ENCODE measurements around the gene ITGB1BP1.

ITGB1BP1 gene

GRCh38 chr2:9359463-9359862, 63.9 kb downstream of the ITGB1BP1 start:
- TF ChIP-seq CTCF (IDR thresholded peaks at IDR 0.05): no peak
- Histone ChIP-seq H3K4me3 (ENCODE audit: low read depth in 1 of 2, low read length in 1 of 2) (no peak overlapping the region), H3K36me3 (no peaks in the 10 kb centered on the region), H3K4me1 (ENCODE audit: control insufficient read depth in 1 of 2, insufficient read depth in 1 of 2, low read depth in 1 of 2, low read length in 1 of 2) (no peaks in the 10 kb centered on the region), H3K27me3 (no peaks in the 10 kb centered on the region), H3K27ac (no peak overlapping the region), H3K9me3 (no peaks in the 10 kb centered on the region)

GRCh38 chr2:9358846-9359245, 64.5 kb downstream of the ITGB1BP1 start:
- Histone ChIP-seq H3K27me3 (no peaks in the 10 kb centered on the region), H3K9me3 (no peaks in the 10 kb centered on the region), H3K4me3 (ENCODE audit: low read depth in 1 of 2, low read length in 1 of 2) (no peak overlapping the region), H3K4me1 (ENCODE audit: control insufficient read depth in 1 of 2, insufficient read depth in 1 of 2, low read depth in 1 of 2, low read length in 1 of 2) (no peaks in the 10 kb centered on the region), H3K27ac (no peak overlapping the region), H3K36me3 (no peaks in the 10 kb centered on the region)
- TF ChIP-seq CTCF (IDR thresholded peaks at IDR 0.05): no peak

- no peak for TF ChIP-seq CTCF (IDR thresholded peaks at IDR 0.05)
- no peaks in the 10 kb centered on the region for H3K36me3 ChIP-seq
Measured at GRCh38 chr2:9356261-9356660, 67.1 kb downstream of the ITGB1BP1 start.

GRCh38 chr2:9355716-9356115, 67.6 kb downstream of the ITGB1BP1 start:
- Histone ChIP-seq H3K4me1 (ENCODE audit: control insufficient read depth in 1 of 2, insufficient read depth in 1 of 2, low read depth in 1 of 2, low read length in 1 of 2) (no peaks in the 10 kb centered on the region), H3K27ac (no peak overlapping the region), H3K4me3 (ENCODE audit: low read depth in 1 of 2, low read length in 1 of 2) (no peak overlapping the region), H3K9me3 (no peaks in the 10 kb centered on the region), H3K27me3 (no peaks in the 10 kb centered on the region), H3K36me3 (no peaks in the 10 kb centered on the region)
- no peak for TF ChIP-seq CTCF (IDR thresholded peaks at IDR 0.05)

More at GRCh38 chr2:9356261-9356660, 67.1 kb downstream of the ITGB1BP1 start:
- no peaks in the 10 kb centered on the region for H3K4me1 ChIP-seq (ENCODE audit: control insufficient read depth in 1 of 2, insufficient read depth in 1 of 2, low read depth in 1 of 2, low read length in 1 of 2)
- H3K4me3 ChIP-seq (ENCODE audit: low read depth in 1 of 2, low read length in 1 of 2): no peak overlapping the region
- H3K27me3 ChIP-seq: no peaks in the 10 kb centered on the region
- no peak overlapping the region for H3K27ac ChIP-seq
- no peaks in the 10 kb centered on the region for H3K9me3 ChIP-seq

- H3K27ac ChIP-seq: no peak overlapping the region
- no peaks in the 10 kb centered on the region for H3K27me3 ChIP-seq
- H3K4me1 ChIP-seq (ENCODE audit: control insufficient read depth in 1 of 2, insufficient read depth in 1 of 2, low read depth in 1 of 2, low read length in 1 of 2): no peaks in the 10 kb centered on the region
- H3K36me3 ChIP-seq: no peaks in the 10 kb centered on the region
- TF ChIP-seq CTCF (IDR thresholded peaks at IDR 0.05): no peak
- H3K9me3 ChIP-seq: no peaks in the 10 kb centered on the region
- H3K4me3 ChIP-seq (ENCODE audit: low read depth in 1 of 2, low read length in 1 of 2): no peak overlapping the region
Measured at GRCh38 chr2:9355270-9355669, 68.1 kb downstream of the ITGB1BP1 start.

- H3K4me1 ChIP-seq (ENCODE audit: control insufficient read depth in 1 of 2, insufficient read depth in 1 of 2, low read depth in 1 of 2, low read length in 1 of 2): no peaks in the 10 kb centered on the region
- no peaks in the 10 kb centered on the region for H3K27me3 ChIP-seq
- H3K27ac ChIP-seq: no peak overlapping the region
- H3K4me3 ChIP-seq (ENCODE audit: low read depth in 1 of 2, low read length in 1 of 2): no peak overlapping the region
- no peaks in the 10 kb centered on the region for H3K9me3 ChIP-seq
- H3K36me3 ChIP-seq: no peaks in the 10 kb centered on the region
- TF ChIP-seq CTCF (IDR thresholded peaks at IDR 0.05): no peak
Measured at GRCh38 chr2:9354318-9354717, 69.0 kb downstream of the ITGB1BP1 start.

Data from neutrophil (primary cell).